HG03521 (cell line): ENCODE results near the gene GSK3A.

Source experiments
- ATAC-seq: cut with Tn5 transposase; IDR thresholded peaks from one replicate; pipeline ENCODE4 v1.9.1; 2021; ENCODE audit warnings: mild to moderate bottlenecking, moderate library complexity; ENCODE audit not compliant: unreplicated experiment

Gene GSK3A

GRCh38 chr19:42242512-42243409 is at the start of gene GSK3A:
Gene GSK3A (minus strand): TSS chr19:42242602. CDS start chr19:42242465, 137 bp downstream.
- peak; percentile 58 for ATAC-seq

GRCh38 chr19:42291435-42291810 is 49.0 kb upstream of the GSK3A start:
- no peak for ATAC-seq

GRCh38 chr19:42290523-42291434 is 48.4 kb upstream of the GSK3A start:
- no peak for ATAC-seq

- no peak for ATAC-seq
These were observed 47.7 kb upstream of the GSK3A start for GRCh38 chr19:42290136-42290522.

GRCh38 chr19:42289556-42290041 is 47.2 kb upstream of the GSK3A start:
- ATAC-seq = no peak

- ATAC-seq = no peak
These were observed 46.6 kb upstream of the GSK3A start for GRCh38 chr19:42288881-42289555.

GRCh38 chr19:42288387-42288786 is 46.0 kb upstream of the GSK3A start:
- no peak for ATAC-seq

GRCh38 chr19:42287827-42288107 is 45.4 kb upstream of the GSK3A start:
- no peak for ATAC-seq

GRCh38 chr19:42287017-42287826 is 44.8 kb upstream of the GSK3A start:
- ATAC-seq = no peak

- no peak for ATAC-seq
These were observed 44.1 kb upstream of the GSK3A start for GRCh38 chr19:42286349-42287016.

- ATAC-seq = no peak
These were observed 43.6 kb upstream of the GSK3A start for GRCh38 chr19:42285988-42286348.

- no peak for ATAC-seq
These were observed 43.1 kb upstream of the GSK3A start for GRCh38 chr19:42285541-42285941.

GRCh38 chr19:42284591-42285341 is 42.4 kb upstream of the GSK3A start:
- ATAC-seq = no peak

- ATAC-seq = peak; percentile 37
These were observed 41.7 kb upstream of the GSK3A start for GRCh38 chr19:42284066-42284501.

- ATAC-seq = peak; percentile 52
These were observed 41.0 kb upstream of the GSK3A start for GRCh38 chr19:42283188-42284065.

GRCh38 chr19:42282819-42283187 is 40.4 kb upstream of the GSK3A start:
- no peak for ATAC-seq

GRCh38 chr19:42281827-42282762 is 39.7 kb upstream of the GSK3A start:
- ATAC-seq = no peak
